GM04504 (cell line): ENCODE data around the gene AHSA1.
"Not testable (repeated sequence)": the region's sequence is repeated elsewhere in the genome, so short reads cannot be mapped to it uniquely, and the experiment has no call there.

Experiments
- DNase-seq: peaks from one replicate; pipeline ENCODE4 v3.0.0-alpha.2; 2012; ENCODE audit warnings: low read depth

Gene AHSA1

DNA sequence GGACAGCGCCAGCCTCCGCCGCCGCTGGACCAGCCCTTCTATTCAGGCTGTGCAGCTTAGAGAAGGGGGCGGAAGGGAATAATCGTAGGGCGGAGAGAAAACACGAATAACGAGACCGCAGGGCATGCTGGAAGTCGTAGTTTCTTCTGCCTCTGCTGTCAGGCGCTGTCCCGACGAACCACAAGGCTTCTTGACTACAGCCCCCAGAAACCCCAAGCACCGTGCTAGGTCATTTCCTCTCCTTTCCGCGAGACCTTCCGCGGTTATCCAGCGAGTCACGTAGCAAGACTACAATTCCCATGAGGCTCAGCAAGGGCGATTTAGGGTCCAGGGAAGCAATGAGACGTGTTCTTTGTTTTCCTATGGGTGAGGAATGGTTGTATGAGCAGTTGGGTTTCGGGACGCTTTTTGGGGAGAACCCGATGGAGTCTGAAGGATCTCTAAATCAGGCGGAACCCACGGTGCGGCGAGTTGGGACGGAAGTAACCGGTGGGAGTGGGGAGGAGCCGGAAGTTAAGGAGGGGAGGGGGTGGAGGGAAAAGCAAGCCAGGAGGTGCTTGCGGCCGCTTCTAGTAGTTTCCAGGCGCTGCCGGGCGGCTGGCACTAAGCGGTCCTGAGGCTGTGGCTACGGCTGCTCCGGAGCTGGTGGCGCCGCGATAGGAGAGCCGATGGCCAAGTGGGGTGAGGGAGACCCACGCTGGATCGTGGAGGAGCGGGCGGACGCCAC lies at the start of gene AHSA1, which contains the start of gene VIPAS39:
Gene AHSA1 (plus strand): TSS at position 572 of the 727 bp plus-strand sequence. CDS start 97 bp downstream, at position 669.
Gene VIPAS39 (minus strand): TSS at position 80 of the 727 bp plus-strand sequence. CDS start 3,499 bp downstream, outside the sequence.
- DNase-seq, result peak; percentile 98

- no peak for DNase-seq
These were observed 48.8 kb upstream of the AHSA1 start for GRCh38 chr14:77409131-77409533.

DNA sequence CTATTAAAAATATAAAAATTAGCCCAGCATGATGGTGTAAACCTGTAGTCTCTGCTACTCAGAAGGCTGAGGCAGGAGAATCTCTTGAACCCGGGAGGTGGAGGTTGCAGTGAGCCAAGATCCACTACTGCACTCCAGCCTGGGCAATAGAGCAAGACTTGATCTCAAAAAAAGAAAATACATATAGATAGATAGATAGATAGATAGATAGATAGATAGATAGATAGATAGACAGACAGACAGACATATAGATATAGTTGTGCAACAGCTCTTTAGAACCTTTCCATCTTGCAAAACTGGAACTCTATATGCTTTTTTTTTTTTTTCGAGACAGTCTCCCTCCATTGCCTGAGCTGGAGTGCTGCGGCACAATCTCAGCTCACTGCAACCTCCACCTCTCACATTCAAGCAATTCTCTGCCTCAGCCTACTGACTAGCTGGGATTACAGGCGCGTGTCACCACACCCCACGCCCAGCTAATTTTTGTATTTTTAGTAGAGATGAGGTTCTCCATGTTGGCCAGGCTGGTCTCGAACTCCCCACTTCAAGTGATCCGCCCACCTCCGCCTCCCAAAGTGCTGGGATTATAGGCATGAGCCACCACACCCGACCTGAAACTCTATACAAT lies 42.4 kb upstream of the AHSA1 start:
- DNase-seq, result not testable (repeated sequence)

GRCh38 chr14:77416098-77416497 lies 41.8 kb upstream of the AHSA1 start:
- DNase-seq, result not testable (repeated sequence)

DNA sequence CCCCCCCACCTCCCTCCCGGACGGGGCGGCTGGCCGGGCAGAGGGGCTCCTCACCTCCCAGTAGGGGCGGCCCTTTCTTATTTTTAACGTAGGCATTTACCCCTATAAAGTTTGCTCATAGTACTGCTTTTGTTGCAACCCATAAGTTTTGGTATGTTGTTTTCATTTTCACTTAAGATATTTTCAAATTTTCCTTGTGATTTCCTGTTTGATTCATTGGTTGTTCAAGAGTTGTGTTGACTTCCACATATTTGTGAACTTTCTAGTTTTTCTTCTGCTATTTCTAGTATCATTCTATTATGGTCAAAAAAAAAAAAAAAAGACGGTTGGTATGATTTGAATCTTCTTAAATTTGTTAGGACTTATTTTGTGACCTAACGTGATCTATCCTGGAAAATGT lies 41.1 kb upstream of the AHSA1 start:
- DNase-seq, result no peak

- peak; percentile 6 for DNase-seq
These were observed 36.7 kb upstream of the AHSA1 start for GRCh38 chr14:77421201-77421600.

- no peak for DNase-seq
These were observed 34.5 kb upstream of the AHSA1 start, which contains the start of gene NOXRED1 for GRCh38 chr14:77423423-77423822. Gene NOXRED1 (minus strand): TSS chr14:77423523. CDS start chr14:77422889, 634 bp downstream.

GRCh38 chr14:77424862-77425261 lies 33.0 kb upstream of the AHSA1 start:
- DNase-seq, result no peak

DNA sequence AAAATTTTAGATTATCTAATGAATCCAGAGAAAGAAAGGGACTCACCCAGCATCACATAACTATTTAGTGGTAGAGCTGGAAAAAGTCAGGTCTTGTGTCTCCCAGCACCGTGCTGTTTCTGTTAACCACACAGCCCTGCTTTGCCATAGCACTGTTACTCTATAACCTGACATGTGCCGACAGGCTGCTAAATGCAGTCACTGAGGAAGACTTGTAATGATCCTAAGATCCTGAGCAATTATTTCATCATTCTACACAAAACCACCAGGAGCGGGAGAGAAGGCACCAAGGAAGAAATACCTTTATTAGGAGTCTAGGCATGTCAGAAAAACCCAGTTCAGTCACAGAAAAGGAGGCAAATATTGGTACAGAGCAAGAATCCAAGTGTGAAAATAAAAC lies 31.5 kb upstream of the AHSA1 start:
- DNase-seq, result no peak

- DNase-seq, result no peak
These were observed 21.9 kb upstream of the AHSA1 start for GRCh38 chr14:77436042-77436441.

DNA sequence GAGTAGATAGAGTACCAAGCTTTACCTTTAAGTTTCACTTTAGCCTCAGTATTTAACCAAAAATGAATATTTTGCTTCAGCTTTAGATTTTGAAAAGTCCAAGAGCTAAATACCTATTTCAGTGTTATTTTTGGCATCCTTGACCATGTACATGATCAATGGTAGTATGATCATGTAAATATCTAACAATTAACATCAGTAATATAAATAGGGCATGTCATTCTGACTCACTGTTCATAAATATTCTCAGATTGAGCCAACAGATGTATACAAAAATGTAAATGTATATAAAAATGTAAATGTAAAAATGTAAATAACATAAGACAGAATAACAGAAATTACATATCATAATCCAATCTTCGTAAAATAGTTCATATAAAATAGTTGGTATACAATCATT lies 19.3 kb upstream of the AHSA1 start:
- no peak for DNase-seq

DNA sequence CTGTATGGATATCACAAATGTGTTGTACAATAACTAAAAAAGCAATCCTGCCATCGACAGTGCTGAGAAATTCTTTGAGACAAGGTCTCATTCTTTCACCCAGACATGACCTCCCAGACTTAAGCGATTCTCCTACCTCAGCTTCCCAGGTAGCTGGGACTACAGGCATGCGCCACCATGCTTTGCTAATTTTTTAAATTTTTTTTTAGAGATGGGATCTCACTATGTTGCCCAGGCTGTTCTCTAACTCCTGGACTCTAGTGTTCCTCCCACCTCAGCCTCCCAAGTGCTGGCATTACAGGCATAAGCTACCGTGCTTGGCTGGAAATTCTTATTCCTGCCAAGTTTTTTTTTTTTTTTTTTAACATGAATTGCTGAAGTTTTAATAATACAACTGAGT lies 18.0 kb upstream of the AHSA1 start:
- DNase-seq, result no peak

- DNase-seq, result no peak
These were observed 15.7 kb upstream of the AHSA1 start for GRCh38 chr14:77442196-77442595.

DNA sequence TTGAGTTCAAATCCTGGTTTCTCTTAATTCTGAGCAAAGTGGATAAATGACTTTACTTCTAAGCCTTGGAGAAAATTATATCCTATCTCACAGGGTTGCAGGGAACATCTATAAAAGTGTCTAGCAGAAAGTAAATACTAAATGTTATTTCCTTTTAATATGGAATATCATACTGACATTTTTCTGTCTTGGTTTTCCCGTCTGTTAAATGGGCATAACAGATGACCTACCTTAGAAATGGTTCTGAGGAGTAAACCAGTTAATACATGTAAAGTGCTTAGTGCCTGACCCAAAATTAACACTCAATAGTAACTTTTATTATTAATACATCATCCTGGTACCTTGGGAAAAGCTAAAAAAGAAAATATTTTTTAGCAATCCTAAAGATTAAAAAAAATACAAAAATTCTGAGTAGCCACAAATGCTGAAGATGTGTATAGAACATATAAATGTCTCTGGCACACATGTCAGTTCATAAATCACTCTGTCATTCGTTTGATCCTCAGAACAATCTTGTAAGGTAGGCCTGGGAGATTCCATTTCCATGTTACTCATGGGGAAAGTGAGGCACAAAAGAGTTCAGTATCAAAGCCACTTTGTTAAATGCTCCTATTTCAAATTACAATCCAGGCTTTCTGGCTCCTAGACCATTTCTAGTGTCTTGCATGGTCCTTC lies 1.8 kb upstream of the AHSA1 start:
- no peak for DNase-seq

DNA sequence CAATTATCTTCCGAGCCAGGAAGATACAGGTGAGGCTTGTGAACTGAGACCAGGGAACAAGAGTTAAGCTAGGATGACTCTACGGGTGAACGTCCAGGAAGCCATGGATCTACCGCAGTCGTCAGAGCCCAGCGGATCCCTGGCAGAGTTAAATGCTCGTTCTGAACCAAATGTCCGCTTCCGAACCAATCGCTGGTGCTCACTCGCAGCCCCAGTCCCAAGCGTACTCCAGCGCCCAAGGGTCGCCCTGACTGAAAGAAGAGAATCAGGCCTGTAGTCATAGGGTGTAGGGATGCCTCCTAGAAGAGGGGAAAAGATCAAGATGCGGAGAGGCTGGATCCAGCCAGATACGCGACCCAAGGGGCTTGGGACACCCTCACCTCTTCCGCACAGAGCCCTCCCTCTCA lies 775 bp upstream of the AHSA1 start:
- no peak for DNase-seq

- DNase-seq, result peak; percentile 4
These were observed 507 bp downstream of the AHSA1 start for GRCh38 chr14:77458249-77458950.

DNA sequence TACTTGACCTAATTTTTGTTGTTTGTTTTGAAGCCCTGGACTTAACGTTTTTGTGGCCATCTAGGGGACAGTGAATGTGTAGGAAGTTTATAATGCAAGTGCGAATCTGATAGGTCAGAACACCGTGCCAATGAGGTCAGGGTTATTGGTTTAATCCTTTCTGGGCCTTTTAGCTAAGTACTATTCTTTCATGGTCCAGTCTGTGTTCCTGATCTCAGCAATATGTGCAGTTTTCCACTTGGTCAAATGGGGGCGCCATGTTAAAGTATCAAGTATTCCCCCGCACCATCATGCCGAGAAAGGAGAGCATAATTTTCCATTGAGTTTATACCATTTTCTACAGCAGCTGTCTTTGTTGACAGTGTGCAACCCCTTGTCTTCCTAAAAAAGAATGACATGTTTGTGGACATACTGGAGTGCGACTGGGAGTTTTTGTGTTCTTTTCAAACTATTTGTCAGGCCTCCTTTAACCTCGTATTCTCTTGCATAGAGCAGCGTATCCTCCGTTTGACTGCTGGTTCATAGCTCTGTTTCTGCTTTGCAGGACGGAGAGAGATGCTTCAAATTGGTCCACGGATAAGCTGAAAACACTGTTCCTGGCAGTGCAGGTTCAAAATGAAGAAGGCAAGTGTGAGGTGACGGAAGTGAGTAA lies 1.3 kb downstream of the AHSA1 start:
- peak; percentile 51 for DNase-seq

DNA sequence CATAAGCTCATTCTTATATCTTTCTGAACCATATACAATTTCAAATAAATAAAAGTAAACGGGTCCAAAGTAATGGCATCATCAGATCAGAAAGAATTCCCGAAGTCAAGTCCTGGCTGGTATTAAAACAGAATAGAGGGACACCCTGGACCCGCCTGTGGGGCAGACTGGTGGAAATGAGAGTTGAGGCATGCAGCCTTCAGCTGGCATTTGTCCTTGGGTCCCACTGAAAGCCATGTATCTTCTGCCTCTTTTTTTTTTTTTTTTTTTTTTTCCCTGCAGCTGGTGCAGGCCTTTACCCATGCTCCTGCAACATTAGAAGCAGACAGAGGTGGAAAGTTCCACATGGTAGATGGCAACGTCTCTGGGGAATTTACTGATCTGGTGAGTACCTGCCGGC lies 9.9 kb downstream of the AHSA1 start:
- no peak for DNase-seq

GRCh38 chr14:77469067-77469505 lies 11.2 kb downstream of the AHSA1 start:
- no peak for DNase-seq

DNA sequence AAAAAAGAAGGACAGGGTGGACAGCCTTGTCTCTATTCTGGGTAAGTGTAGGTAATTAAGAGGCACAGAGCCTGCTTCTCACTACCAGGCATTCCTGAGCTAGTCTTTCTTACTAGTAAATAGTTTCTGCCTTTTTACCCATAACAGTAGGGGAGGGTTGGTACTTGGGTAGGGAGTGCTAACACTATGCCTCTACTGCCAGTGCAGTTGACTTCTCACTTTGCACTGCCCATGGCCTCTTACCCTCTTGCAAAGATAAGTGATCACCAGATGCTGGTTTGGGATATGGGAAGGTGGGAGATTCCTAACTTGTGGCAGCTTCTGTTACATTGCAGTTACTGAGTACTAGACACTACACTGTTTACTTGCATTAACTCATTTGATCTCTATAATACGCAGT lies 11.6 kb downstream of the AHSA1 start:
- no peak for DNase-seq

- DNase-seq, result no peak
These were observed 12.5 kb downstream of the AHSA1 start for GRCh38 chr14:77470224-77470870.
